ENCODE measurements around the gene NUDCD3.

DNA sequence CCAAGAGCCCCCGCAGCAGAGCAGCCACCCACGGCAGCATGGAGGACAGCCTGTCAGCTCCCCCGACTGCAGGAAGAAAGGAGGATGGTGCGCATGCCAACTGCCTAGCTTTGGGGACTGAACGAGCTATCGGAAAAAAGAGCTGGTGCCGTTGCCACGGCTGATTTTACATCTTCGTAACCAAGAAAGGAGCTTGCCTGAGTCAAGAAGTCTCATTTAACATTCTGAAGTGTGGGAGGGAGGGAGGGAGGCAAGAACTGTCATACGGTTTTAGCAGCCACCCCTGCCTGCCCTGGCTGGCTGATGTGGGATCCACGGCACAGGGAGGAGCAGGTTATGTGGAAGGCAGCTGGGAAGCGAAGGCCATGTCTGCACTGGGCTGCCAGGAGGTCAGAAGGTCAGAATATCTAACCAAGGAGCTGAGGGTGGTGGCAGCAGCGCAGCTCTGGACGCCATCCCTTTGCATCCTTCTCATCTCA is 90.4 kb downstream of the NUDCD3 start:
- TF ChIP-seq POLR2AphosphoS5 (IDR thresholded peaks at IDR 0.05) = no peak
- no peak for TF ChIP-seq POLR2A (IDR thresholded peaks at IDR 0.05)
- TF ChIP-seq, protein P1, sequence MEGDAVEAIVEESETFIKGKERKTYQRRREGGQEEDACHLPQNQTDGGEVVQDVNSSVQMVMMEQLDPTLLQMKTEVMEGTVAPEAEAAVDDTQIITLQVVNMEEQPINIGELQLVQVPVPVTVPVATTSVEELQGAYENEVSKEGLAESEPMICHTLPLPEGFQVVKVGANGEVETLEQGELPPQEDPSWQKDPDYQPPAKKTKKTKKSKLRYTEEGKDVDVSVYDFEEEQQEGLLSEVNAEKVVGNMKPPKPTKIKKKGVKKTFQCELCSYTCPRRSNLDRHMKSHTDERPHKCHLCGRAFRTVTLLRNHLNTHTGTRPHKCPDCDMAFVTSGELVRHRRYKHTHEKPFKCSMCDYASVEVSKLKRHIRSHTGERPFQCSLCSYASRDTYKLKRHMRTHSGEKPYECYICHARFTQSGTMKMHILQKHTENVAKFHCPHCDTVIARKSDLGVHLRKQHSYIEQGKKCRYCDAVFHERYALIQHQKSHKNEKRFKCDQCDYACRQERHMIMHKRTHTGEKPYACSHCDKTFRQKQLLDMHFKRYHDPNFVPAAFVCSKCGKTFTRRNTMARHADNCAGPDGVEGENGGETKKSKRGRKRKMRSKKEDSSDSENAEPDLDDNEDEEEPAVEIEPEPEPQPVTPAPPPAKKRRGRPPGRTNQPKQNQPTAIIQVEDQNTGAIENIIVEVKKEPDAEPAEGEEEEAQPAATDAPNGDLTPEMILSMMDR (IDR thresholded peaks at IDR 0.05) = no peak
